ENCODE results near the gene BCAS3.

The BCAS3 gene

DNA sequence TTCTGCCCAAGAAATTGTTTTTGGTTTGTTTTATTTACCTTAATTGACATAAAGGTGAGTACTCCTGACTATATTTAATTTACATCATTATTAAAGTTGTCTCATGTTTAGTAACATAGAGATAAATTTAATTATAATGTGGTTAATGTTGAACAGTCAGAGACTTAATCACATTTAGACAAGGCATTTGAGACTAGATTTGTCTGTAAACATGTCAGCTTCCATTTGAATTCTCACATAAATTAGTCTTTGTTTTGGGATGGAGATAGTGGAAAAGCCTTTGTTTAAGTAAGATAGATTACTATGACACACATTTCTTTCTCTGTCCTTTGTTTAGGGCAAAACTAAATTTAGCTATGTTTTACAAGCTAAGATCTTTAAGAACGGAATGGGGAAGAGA lies 18.5 kb upstream of the BCAS3 start:
- Histone ChIP-seq H3K4me3 (ENCODE audit: low read depth, low read length) (no peak overlapping the region), H3K27ac (ENCODE audit: low read depth, low read length) (no peak overlapping the region), H3K14ac (ENCODE audit: low read length) (no peak overlapping the region), H3K79me2 (ENCODE audit: control insufficient read depth, insufficient read depth, low read length, poor library complexity) (no peaks in the 10 kb centered on the region), H2BK12ac (ENCODE audit: low read length) (no peak overlapping the region), H3K18ac (ENCODE audit: low read length) (no peak overlapping the region), H3K4ac (ENCODE audit: low read depth, low read length) (no peak overlapping the region), H3K36me3 (ENCODE audit: control insufficient read depth in 1 of 2, insufficient read depth in 2 of 2, low read length in 2 of 2) (peaks cover 5 to 11% of the 10 kb centered on the region in 2 experiments), H3K79me1 (ENCODE audit: low read length) (no peaks in the 10 kb centered on the region), H2AFZ (ENCODE audit: insufficient read depth, low read length, poor library complexity) (no peak overlapping the region), H4K8ac (ENCODE audit: low read depth, low read length) (no peak overlapping the region), H3K9ac (ENCODE audit: low read length) (no peak overlapping the region), H3K4me2 (ENCODE audit: low read length) (no peak overlapping the region), H3K9me3 (ENCODE audit: insufficient read depth, low read depth, low read length) (no peaks in the 10 kb centered on the region), H2BK120ac (ENCODE audit: insufficient read depth, low read length, poor library complexity) (no peak overlapping the region), H2AK5ac (ENCODE audit: low read length) (no peak overlapping the region), H4K91ac (ENCODE audit: low read depth, low read length) (no peak overlapping the region), H2BK5ac (ENCODE audit: low read depth, low read length, poor library complexity) (no peak overlapping the region), H3K27me3 (ENCODE audit: insufficient read depth, low read length) (no peaks in the 10 kb centered on the region), H4K12ac (ENCODE audit: low read depth, low read length) (no peak overlapping the region), H3K4me1 (ENCODE audit: control insufficient read depth in 1 of 2, insufficient read depth in 2 of 2, low read length in 2 of 2) (no peaks in the 10 kb centered on the region), H3K23ac (ENCODE audit: low read length) (no peak overlapping the region)
- no peak for DNase-seq
- WGBS (ENCODE audit: extremely low coverage, insufficient coverage, insufficient read length) = no CpG with 5 or more reads among the region's 1 CpG

DNA sequence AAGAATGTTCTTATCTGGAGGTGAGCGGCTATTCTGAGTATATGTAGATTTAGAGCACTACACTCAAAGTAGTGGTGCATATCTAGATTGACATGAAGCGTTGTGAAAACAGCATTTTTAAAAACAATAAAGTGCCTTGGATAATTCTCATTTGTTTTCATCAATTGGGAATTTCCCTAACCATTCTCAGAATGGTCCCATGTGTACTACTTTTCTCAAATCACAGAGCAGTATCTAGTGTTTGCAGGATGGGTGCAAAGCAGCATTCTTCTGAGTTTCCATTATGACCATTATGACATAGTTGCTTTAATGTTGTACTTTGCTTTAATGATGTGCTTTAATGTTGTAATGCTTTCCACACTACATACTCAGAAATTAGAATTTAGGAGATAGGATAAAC lies 16.2 kb upstream of the BCAS3 start:
- peaks cover 14 to 15% of the 10 kb centered on the region in 2 experiments for H3K36me3 ChIP-seq (ENCODE audit: control insufficient read depth in 1 of 2, insufficient read depth in 2 of 2, low read length in 2 of 2)
- no peak overlapping the region for H3K18ac ChIP-seq (ENCODE audit: low read length)
- DNase-seq = no peak
- H3K27ac ChIP-seq (ENCODE audit: low read depth, low read length) = no peak overlapping the region
- H3K9me3 ChIP-seq (ENCODE audit: insufficient read depth, low read depth, low read length) = no peaks in the 10 kb centered on the region
- H4K8ac ChIP-seq (ENCODE audit: low read depth, low read length) = no peak overlapping the region
- no peak overlapping the region for H3K4ac ChIP-seq (ENCODE audit: low read depth, low read length)
- no peak overlapping the region for H3K4me2 ChIP-seq (ENCODE audit: low read length)
- no CpG with 5 or more reads among the region's 2 CpGs for WGBS (ENCODE audit: extremely low coverage, insufficient coverage, insufficient read length)
- H4K12ac ChIP-seq (ENCODE audit: low read depth, low read length) = no peak overlapping the region
- no peak overlapping the region for H3K23ac ChIP-seq (ENCODE audit: low read length)
- H3K4me1 ChIP-seq (ENCODE audit: control insufficient read depth in 1 of 2, insufficient read depth in 2 of 2, low read length in 2 of 2) = no peaks in the 10 kb centered on the region
- H4K91ac ChIP-seq (ENCODE audit: low read depth, low read length) = no peak overlapping the region
- H2AFZ ChIP-seq (ENCODE audit: insufficient read depth, low read length, poor library complexity) = no peak overlapping the region
- H2AK5ac ChIP-seq (ENCODE audit: low read length) = no peak overlapping the region
- no peaks in the 10 kb centered on the region for H3K79me1 ChIP-seq (ENCODE audit: low read length)
- H3K14ac ChIP-seq (ENCODE audit: low read length) = no peak overlapping the region
- no peaks in the 10 kb centered on the region for H3K27me3 ChIP-seq (ENCODE audit: insufficient read depth, low read length)
- no peak overlapping the region for H2BK12ac ChIP-seq (ENCODE audit: low read length)
- H3K79me2 ChIP-seq (ENCODE audit: control insufficient read depth, insufficient read depth, low read length, poor library complexity) = no peaks in the 10 kb centered on the region
- no peak overlapping the region for H2BK120ac ChIP-seq (ENCODE audit: insufficient read depth, low read length, poor library complexity)
- no peak overlapping the region for H2BK5ac ChIP-seq (ENCODE audit: low read depth, low read length, poor library complexity)
- no peak overlapping the region for H3K9ac ChIP-seq (ENCODE audit: low read length)
- no peak overlapping the region for H3K4me3 ChIP-seq (ENCODE audit: low read depth, low read length)

DNA sequence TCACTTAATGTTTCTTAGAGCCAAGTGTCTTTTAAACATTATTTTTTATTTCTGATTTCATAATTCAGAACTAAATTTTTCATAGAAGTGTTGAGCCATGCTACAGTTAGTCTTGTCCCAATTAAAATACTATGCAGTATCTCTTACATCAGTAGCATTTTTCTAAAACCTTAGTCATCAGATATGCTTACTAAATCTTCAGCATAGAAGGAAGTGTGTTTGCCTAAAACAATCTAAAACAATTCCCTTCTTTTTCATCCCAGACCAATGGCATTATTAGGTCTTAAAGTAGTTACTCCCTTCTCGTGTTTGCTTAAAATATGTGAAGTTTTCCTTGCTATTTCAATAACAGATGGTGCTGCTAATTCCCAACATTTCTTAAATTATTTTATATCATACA lies 13.6 kb upstream of the BCAS3 start:
- no peak overlapping the region for H3K27ac ChIP-seq (ENCODE audit: low read depth, low read length)
- no peak overlapping the region for H3K9ac ChIP-seq (ENCODE audit: low read length)
- H3K9me3 ChIP-seq (ENCODE audit: insufficient read depth, low read depth, low read length) = no peaks in the 10 kb centered on the region
- H2BK12ac ChIP-seq (ENCODE audit: low read length) = no peak overlapping the region
- H3K4ac ChIP-seq (ENCODE audit: low read depth, low read length) = no peak overlapping the region
- H2AK5ac ChIP-seq (ENCODE audit: low read length) = no peak overlapping the region
- H3K4me3 ChIP-seq (ENCODE audit: low read depth, low read length) = no peak overlapping the region
- H4K91ac ChIP-seq (ENCODE audit: low read depth, low read length) = no peak overlapping the region
- no peak overlapping the region for H2BK120ac ChIP-seq (ENCODE audit: insufficient read depth, low read length, poor library complexity)
- WGBS (ENCODE audit: extremely low coverage, insufficient coverage, insufficient read length) = no CpG with 5 or more reads among the region's 1 CpG
- no peaks in the 10 kb centered on the region for H3K79me1 ChIP-seq (ENCODE audit: low read length)
- H2BK5ac ChIP-seq (ENCODE audit: low read depth, low read length, poor library complexity) = no peak overlapping the region
- peaks cover 0 to 2% of the 10 kb centered on the region in 2 experiments for H3K4me1 ChIP-seq (ENCODE audit: control insufficient read depth in 1 of 2, insufficient read depth in 2 of 2, low read length in 2 of 2)
- H3K36me3 ChIP-seq (ENCODE audit: control insufficient read depth in 1 of 2, insufficient read depth in 2 of 2, low read length in 2 of 2) = peaks cover 11 to 15% of the 10 kb centered on the region in 2 experiments
- no peak overlapping the region for H3K14ac ChIP-seq (ENCODE audit: low read length)
- H3K4me2 ChIP-seq (ENCODE audit: low read length) = no peak overlapping the region
- no peak overlapping the region for H4K8ac ChIP-seq (ENCODE audit: low read depth, low read length)
- no peak overlapping the region for H3K23ac ChIP-seq (ENCODE audit: low read length)
- no peak overlapping the region for H2AFZ ChIP-seq (ENCODE audit: insufficient read depth, low read length, poor library complexity)
- peak in 1 of 2 donors; percentile 38 for DNase-seq
- H3K18ac ChIP-seq (ENCODE audit: low read length) = no peak overlapping the region
- H4K12ac ChIP-seq (ENCODE audit: low read depth, low read length) = no peak overlapping the region
- no peaks in the 10 kb centered on the region for H3K27me3 ChIP-seq (ENCODE audit: insufficient read depth, low read length)
- H3K79me2 ChIP-seq (ENCODE audit: control insufficient read depth, insufficient read depth, low read length, poor library complexity) = no peaks in the 10 kb centered on the region

DNA sequence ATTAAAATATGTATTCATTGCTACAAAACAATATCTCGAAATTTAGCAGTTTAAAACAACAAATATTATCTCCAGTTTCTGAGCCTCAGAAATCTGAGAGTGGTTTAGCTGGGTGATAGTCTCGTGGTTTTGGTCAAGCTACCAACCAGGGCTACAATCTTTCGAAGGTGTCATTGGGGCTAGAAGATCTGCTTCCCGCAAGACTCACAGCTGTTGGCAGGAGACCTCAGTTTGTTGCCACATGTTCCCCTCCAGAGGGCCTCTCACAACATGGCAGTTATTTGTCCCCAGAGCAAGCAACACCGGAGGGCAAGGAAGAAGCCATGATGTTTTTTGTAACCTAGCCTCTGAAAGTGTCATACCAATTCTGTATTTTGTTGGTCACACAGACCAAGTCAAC lies 12.0 kb upstream of the BCAS3 start:
- no peak overlapping the region for H2AFZ ChIP-seq (ENCODE audit: insufficient read depth, low read length, poor library complexity)
- H3K14ac ChIP-seq (ENCODE audit: low read length) = no peak overlapping the region
- no peak for DNase-seq
- H4K91ac ChIP-seq (ENCODE audit: low read depth, low read length) = no peak overlapping the region
- no peak overlapping the region for H2BK5ac ChIP-seq (ENCODE audit: low read depth, low read length, poor library complexity)
- peaks cover 11 to 15% of the 10 kb centered on the region in 2 experiments for H3K36me3 ChIP-seq (ENCODE audit: control insufficient read depth in 1 of 2, insufficient read depth in 2 of 2, low read length in 2 of 2)
- no peaks in the 10 kb centered on the region for H3K79me1 ChIP-seq (ENCODE audit: low read length)
- no peak overlapping the region for H2BK120ac ChIP-seq (ENCODE audit: insufficient read depth, low read length, poor library complexity)
- no peak overlapping the region for H2AK5ac ChIP-seq (ENCODE audit: low read length)
- H3K4ac ChIP-seq (ENCODE audit: low read depth, low read length) = no peak overlapping the region
- H2BK12ac ChIP-seq (ENCODE audit: low read length) = no peak overlapping the region
- H3K4me3 ChIP-seq (ENCODE audit: low read depth, low read length) = no peak overlapping the region
- no peaks in the 10 kb centered on the region for H3K79me2 ChIP-seq (ENCODE audit: control insufficient read depth, insufficient read depth, low read length, poor library complexity)
- H4K8ac ChIP-seq (ENCODE audit: low read depth, low read length) = no peak overlapping the region
- no CpG with 5 or more reads among the region's 5 CpGs for WGBS (ENCODE audit: extremely low coverage, insufficient coverage, insufficient read length)
- no peak overlapping the region for H3K4me2 ChIP-seq (ENCODE audit: low read length)
- no peak overlapping the region for H4K12ac ChIP-seq (ENCODE audit: low read depth, low read length)
- no peak overlapping the region for H3K27ac ChIP-seq (ENCODE audit: low read depth, low read length)
- no peak overlapping the region for H3K18ac ChIP-seq (ENCODE audit: low read length)
- H3K4me1 ChIP-seq (ENCODE audit: control insufficient read depth in 1 of 2, insufficient read depth in 2 of 2, low read length in 2 of 2) = peaks cover 0 to 2% of the 10 kb centered on the region in 2 experiments
- H3K9ac ChIP-seq (ENCODE audit: low read length) = no peak overlapping the region
- no peak overlapping the region for H3K23ac ChIP-seq (ENCODE audit: low read length)
- no peaks in the 10 kb centered on the region for H3K27me3 ChIP-seq (ENCODE audit: insufficient read depth, low read length)
- no peaks in the 10 kb centered on the region for H3K9me3 ChIP-seq (ENCODE audit: insufficient read depth, low read depth, low read length)
